SKM-1 (cell line): ENCODE data around the gene HPX.

Experiments
- DNase-seq: peaks from one replicate; lab custom pipeline; 2025; ENCODE audit not compliant: unreplicated experiment; lab: John Stamatoyannopoulos, UW

Gene HPX

GRCh38 chr11:6418557-6419008 is 22.2 kb downstream of the HPX start:
- DNase-seq: no peak

GRCh38 chr11:6417907-6418556 is 22.8 kb downstream of the HPX start:
- no peak for DNase-seq

GRCh38 chr11:6415797-6416196 is 25.0 kb downstream of the HPX start:
- no peak for DNase-seq

- DNase-seq: peak; percentile 87
Observed at GRCh38 chr11:6414874-6415328, 25.9 kb downstream of the HPX start.

GRCh38 chr11:6413791-6414201 is 27.0 kb downstream of the HPX start:
- no peak for DNase-seq

- DNase-seq: no peak
Observed at GRCh38 chr11:6411594-6412031, 29.2 kb downstream of the HPX start.

GRCh38 chr11:6410695-6411430 is 29.9 kb downstream of the HPX start:
- no peak for DNase-seq

GRCh38 chr11:6406370-6406769 is 34.4 kb downstream of the HPX start:
- DNase-seq: no peak

GRCh38 chr11:6405846-6406245 is 34.9 kb downstream of the HPX start:
- DNase-seq: no peak

GRCh38 chr11:6405052-6405667 is 35.6 kb downstream of the HPX start:
- no peak for DNase-seq

GRCh38 chr11:6404342-6405051 is 36.3 kb downstream of the HPX start:
- no peak for DNase-seq

- DNase-seq: no peak
Observed at GRCh38 chr11:6403539-6403938, 37.2 kb downstream of the HPX start.

- DNase-seq: peak; percentile 40
Observed at GRCh38 chr11:6402561-6402981, 38.2 kb downstream of the HPX start.

- DNase-seq: no peak
Observed at GRCh38 chr11:6402061-6402470, 38.7 kb downstream of the HPX start.

GRCh38 chr11:6401464-6401863 is 39.3 kb downstream of the HPX start:
- no peak for DNase-seq

GRCh38 chr11:6400431-6401345 is 40.1 kb downstream of the HPX start:
- no peak for DNase-seq

GRCh38 chr11:6397636-6398035 is 43.2 kb downstream of the HPX start:
- no peak for DNase-seq

- no peak for DNase-seq
Observed at GRCh38 chr11:6397156-6397555, 43.6 kb downstream of the HPX start.

GRCh38 chr11:6395470-6396060 is 45.2 kb downstream of the HPX start:
- DNase-seq: no peak
